HG03460 (cell line): ENCODE measurements around the gene ARID5B.

Experiments used
- ATAC-seq: cut with Tn5 transposase; IDR thresholded peaks from one replicate; pipeline ENCODE4 v1.9.1; 2021; ENCODE audit not compliant: unreplicated experiment

ARID5B gene

DNA sequence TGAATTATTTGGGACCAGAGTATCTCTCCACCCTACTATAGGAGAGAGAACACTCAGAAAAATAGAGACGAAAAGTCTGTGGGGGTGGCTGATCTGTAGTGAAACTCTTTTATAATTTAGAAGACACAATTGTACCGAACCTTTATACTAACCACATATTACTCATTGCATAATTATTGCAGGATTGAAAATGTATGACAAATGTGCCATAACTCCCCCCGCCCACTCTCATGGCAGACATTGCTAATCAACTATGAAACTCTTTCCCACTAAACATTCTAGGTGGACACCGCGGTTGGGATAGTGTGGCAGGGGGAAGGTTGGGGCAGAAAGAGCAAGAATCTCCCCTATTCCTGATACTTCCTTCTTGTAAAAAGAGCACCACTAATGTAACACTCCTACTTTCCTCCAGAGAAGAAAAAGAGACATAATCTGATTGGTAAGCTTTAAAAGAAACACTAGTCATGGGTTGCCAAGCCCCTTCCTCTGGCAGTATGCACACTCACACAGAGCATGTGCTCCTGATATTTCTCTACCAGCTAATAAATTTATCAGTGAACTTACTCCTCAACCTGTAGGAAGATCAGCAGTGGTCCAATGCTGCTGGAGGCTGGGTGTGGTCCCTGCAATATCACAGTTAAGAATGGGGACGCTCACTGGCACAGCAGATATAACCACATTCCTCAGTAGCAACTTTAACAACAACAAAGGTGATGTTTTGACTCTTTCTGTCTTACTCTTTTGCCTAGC is 18.7 kb upstream of the ARID5B start:
- no peak for ATAC-seq

- ATAC-seq = no peak
Observed at GRCh38 chr10:61883371-61884025, 18.0 kb upstream of the ARID5B start.

DNA sequence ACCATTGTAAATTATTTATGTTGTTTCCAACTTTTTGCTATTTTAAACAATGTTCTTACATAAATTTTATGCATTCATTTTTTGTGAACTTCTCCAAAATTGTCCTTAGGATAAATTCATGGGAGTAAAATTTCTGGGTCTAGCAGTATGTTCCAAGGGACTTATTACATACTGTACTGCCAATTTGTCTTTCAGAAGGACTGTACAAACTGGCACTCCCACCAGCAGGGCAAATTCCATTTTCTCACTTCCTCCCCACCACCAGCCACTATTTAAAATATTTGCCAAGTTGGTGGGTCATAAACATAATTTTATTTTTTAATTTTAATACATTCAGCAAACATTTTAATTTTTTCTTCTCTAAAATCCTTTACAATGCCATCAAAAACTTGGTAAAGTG is 13.7 kb upstream of the ARID5B start:
- ATAC-seq = no peak

DNA sequence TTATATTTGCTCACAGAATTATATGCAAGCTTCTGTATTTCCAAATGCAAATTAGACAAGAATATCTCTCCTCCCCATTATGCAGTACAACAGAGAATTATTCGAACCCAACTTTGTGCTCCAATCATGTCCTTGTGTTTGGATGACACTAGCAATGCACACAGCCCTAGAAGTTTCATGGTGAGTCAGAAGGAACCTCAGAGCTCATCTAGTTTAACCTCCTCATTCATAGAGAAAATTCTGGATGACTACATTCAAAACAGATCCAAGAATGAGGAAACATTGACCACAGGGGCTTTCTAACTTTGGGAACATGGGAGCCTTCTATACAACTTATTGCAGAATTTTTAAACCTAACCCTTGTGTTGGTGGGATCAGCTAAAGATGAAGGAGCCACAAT is 12.8 kb upstream of the ARID5B start:
- ATAC-seq = no peak

DNA sequence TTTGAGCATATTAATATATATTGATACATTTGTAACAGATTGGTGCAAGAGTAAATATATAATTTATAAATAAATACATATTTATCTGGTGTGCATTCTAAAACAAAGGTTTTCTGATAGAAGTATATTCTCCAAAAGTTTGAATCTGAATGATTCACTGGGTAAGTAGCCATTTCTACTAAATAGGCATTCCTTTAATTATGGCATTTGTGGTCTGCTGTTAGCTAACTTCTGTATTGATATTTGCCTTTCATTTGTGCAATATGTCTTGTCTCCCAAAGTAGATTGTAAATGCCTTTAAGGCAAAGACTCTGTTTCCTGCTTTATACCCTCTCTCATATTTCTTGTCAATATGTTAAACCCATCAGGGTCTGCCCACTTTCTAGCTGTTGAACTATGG is 11.1 kb upstream of the ARID5B start:
- ATAC-seq = no peak

DNA sequence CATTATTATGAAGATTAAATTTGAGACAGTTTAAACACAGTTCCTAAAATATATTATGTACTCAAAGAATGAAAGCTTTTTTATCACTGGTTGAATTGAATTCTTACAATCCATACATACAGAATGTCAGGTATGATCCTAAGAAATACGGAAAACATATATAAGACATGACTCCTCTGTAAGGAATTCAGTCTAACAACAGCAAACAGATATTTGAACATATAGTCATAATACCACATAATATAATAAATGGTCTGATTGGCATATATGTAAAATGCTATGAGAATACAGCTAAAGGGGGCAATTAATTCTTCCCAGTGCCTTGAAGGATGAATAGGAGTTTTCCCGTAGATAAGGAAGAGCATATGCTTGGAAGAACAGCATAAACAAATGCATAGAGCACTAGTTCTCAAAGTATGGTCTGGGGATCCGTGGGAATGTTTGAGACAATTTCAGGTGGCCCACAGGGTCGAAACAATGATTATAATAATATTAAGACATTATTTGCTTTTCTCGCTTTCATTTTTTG is 10.6 kb upstream of the ARID5B start:
- ATAC-seq = no peak

DNA sequence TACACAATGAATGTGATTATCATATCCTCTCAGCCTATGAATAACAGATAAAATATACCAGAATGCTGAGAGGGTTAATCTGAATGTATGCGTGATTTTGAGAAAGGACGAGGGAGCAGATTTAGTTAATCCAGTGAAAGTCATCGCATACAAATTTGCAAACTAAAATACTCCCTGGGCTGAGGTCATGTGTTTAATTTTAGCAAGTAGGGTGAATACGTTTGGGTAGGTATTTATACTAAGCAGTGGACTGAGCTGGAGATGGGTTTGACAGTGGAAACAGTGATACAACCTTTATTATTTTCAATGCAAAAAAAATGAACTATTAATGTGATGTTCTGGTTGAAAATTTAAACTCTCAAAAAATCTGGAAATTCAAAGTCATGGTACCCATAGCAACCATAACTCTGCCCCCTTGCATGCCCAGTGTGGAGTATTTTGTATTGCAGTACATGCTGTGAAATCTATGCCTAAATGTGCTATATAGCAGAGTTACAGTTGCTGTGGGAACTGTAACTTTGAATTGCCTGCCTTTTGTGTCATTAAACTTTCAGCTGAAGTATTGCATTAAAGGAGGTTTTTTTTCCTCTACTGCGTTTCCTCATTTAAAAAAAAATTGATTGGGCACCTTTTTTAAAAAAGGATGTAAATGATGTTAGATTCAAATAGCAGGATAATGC is 9.5 kb upstream of the ARID5B start:
- ATAC-seq = no peak

- no peak for ATAC-seq
Observed at GRCh38 chr10:61892961-61893360, 8.5 kb upstream of the ARID5B start.

DNA sequence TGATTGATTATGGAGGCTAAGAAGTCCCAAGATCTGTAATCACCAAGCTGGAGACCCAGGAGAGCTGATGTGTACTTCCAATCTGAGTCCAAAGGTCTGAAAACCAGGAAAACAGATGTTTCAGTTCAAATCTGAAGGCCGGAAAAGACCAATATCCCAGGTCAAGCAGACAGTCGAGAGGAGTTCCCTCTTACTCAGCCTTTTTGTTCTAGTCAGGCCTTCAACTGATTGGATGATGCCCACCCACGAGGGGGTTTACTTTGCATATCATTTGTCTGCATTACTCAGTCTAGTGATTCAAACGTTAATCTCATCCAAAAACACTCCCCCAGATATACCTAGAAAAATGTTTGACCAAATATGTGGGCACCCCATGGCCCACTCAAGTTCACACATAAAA is 7.4 kb upstream of the ARID5B start:
- no peak for ATAC-seq

DNA sequence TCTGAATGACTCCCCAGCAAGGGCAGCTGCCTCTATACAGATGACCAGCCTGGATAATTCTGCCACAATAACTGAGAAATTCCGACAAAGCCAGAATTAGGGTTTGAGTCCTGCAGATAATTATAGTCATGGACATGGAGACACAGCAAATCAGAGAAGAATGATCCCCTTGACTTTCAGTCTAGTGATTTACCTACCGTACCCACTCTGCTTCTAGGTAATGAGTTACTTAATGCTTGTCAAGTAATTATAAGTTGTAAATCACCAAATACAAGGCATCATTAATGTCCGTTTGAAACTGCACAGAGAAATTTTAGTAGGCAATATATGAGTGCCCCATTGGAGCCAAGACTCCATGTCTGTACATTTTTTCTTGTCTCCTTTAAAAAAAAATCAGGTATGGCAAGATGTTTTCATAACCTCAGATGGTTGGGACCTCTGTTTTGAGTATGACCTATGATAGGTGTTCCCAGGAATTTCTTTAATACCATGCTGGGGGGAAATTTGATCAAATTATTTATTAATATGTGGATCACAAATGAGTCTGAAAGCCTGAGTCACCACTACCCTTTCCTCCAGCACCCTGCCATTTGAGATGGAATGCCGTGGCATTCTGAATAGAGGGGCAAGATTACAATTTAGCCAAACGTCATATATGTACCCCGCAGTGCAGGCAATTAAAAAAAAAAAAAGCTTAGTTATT is 5.5 kb upstream of the ARID5B start:
- ATAC-seq = no peak

- peak; percentile 60 for ATAC-seq
Observed at GRCh38 chr10:61896854-61897661, 4.4 kb upstream of the ARID5B start.

GRCh38 chr10:61897671-61898434 is 3.6 kb upstream of the ARID5B start:
- ATAC-seq = no peak

DNA sequence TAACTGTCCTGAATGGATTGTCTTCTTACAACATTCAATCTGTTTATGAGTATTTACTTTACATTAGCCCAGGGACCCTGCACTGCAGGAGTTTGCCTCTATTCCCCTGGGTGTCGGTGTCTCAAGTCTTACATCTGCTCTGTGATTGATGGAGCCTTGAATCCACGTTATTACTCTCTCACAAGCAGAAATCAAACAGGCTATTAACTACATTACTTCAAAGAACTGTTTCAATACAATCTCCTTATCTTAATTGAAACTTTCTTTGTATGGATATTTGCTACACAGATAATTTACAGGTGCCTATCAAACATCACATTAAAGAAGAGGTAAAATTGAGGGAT is 3.1 kb upstream of the ARID5B start:
- ATAC-seq = no peak

DNA sequence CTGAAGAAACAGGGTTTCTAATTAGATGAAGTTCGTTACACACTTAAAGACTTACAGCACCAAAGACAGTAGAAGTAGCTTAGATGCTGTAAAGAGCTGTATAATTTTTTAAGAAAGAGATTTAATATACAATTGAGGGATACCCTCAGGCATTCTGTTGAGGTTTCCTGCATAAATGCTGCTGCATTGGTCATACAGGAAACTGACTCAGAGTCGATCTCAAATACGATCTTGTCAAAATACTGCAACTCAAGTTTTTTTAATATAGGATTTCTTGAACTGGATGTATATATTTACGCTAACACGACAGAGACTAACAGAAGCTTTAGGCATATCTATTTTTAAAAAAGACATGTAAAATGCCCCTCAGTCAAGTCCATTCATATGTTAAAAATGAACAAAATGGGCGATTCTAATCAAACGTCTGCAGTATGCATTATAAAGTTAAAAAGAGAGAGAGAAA is 2.4 kb upstream of the ARID5B start:
- ATAC-seq = no peak

DNA sequence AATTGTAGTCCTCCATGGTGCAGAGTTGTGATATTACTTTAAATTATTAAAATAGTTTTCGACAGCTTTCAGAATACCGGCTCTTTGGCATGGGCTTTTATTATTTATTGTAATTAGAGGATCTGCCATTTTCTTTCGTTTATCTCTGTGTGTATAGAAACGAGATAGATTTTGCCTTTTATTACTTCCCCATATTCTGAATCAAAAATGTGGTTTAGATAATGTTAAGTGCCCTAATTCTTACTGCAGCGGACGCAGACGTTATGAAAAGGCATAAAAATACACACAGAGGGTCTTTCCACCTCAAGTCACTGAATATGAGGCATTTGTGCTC is 1.9 kb upstream of the ARID5B start:
- no peak for ATAC-seq

- ATAC-seq = peak; percentile 32
Observed at GRCh38 chr10:61899997-61900828, 1.3 kb upstream of the ARID5B start.

DNA sequence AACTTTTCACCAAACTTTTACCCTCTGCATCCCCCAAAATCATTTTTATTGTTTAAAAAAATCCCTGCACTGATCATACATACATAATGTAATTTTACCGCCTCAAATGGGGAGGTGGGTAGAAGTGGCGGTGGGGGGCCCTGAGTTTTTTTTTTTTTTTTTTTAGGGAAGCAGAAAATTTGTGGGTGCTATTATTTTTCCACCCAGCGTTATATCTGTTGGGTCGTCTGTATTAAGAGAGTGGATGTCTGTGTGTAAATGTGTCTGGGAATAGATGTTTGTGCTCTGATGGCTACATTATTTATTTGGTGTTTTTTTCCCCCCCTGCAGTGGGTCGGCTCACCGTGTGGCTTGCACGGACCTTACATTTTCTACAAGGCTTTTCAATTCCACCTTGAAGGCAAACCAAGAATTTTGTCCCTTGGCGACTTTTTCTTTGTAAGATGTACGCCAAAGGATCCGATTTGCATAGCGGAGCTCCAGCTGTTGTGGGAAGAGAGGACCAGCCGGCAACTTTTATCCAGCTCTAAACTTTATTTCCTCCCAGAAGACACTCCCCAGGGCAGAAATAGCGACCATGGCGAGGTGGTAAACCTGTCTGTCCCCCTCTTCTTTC is 438 bp downstream of the ARID5B start:
- no peak for ATAC-seq

DNA sequence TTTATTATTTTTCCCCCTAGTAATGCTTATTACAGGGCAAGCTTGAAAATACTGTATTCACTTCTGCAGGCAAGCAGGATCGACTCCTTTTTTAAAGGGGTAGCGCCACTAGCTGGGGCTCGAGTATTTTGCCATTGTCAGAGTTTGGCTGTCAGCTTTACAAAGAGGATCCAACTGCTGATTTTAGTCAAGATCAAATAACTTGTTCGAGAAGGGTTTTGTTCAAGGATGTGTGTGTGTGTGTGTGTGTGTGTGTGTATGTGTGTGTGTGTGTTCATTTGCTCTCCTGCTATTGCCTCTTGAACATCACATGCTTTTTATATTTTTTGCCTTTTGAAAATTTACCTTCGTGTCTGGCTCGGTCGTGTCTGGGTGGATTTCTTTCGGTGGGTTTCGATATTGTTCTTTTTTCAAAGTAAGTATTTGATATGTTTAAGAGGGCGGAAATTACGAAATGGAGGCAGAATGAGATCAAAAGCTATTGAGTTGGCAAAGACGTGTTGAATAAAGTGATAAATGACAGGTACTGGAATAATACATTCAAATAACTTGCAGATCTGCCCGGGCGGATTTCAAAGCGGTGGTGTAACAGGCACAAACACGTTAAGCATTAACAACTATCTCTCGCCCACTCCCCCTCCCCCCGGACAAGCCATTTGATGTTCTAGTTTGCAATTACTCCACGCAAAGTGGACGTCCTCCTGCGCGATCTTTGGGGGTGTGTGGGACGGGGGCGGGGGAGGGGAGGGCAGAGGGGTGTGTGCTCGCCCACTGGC is 1.1 kb downstream of the ARID5B start:
- ATAC-seq = peak; percentile 11
